SU-DHL-6 (cell line): ENCODE results near the gene GPR142.

Experiments
- H2AFZ ChIP-seq: fragments of 200-600 bp; sonication (generic); 2 replicates; pipeline ENCODE4 v1.6.1; 2014; ENCODE audit warnings: low read depth, mild to moderate bottlenecking, moderate library complexity, mixed read lengths, antibody characterized with exemption, low read length; ENCODE audit not compliant: severe bottlenecking
- H3F3A ChIP-seq: fragments of 200-600 bp; shearing (Covaris generic); 2 replicates; pipeline ENCODE4 v1.6.0; 2016; ENCODE audit warnings: antibody characterized with exemption, mild to moderate bottlenecking; ENCODE audit not compliant: insufficient read depth
- H3K27ac ChIP-seq: fragments of 200-600 bp; sonication (generic); 2 replicates; pipeline ENCODE4 v1.5.1; 2016; ENCODE audit warnings: low read depth, mild to moderate bottlenecking, low read length, moderate library complexity, mixed read lengths
- H3K27me3 ChIP-seq: fragments of 200-600 bp; sonication (generic), shearing (Covaris generic); 2 replicates; pipeline ENCODE4 v1.6.0; 2014; ENCODE audit warnings: mild to moderate bottlenecking, low read length
- H3K36me3 ChIP-seq: fragments of 200-600 bp; sonication (generic); 2 replicates; pipeline ENCODE4 v1.6.1; 2014; ENCODE audit warnings: mild to moderate bottlenecking, low read length, mixed read lengths
- H3K4me2 ChIP-seq: fragments of 300-600, 200-600 bp; shearing (Covaris generic), sonication (generic); 2 replicates; pipeline ENCODE4 v1.6.0; 2014; ENCODE audit warnings: low read length, low read depth, mild to moderate bottlenecking; ENCODE audit not compliant: poor library complexity, severe bottlenecking
- H3K4me3 ChIP-seq: fragments of 200-600 bp; sonication (generic); 2 replicates; pipeline ENCODE4 v1.5.1; 2014; ENCODE audit warnings: antibody characterized with exemption, low read length, mild to moderate bottlenecking, mixed read lengths; ENCODE audit not compliant: insufficient read depth, poor library complexity, severe bottlenecking
- H3K79me2 ChIP-seq: fragments of 200-600 bp; sonication (generic); 2 replicates; pipeline ENCODE4 v1.6.1; 2014; ENCODE audit warnings: mild to moderate bottlenecking, low read length, moderate library complexity; ENCODE audit not compliant: insufficient read depth
- H3K9ac ChIP-seq: fragments of 200-600 bp; sonication (generic); 2 replicates; pipeline ENCODE4 v1.7.0; 2014; ENCODE audit warnings: mild to moderate bottlenecking, low read length
- H3K9me2 ChIP-seq: fragments of 200-600 bp; sonication (generic); replicated peaks from 2 replicates; pipeline ENCODE4 v1.6.1; 2014; ENCODE audit warnings: low read length; ENCODE audit not compliant: insufficient read depth
- H3K9me3 ChIP-seq: fragments of 200-600 bp; sonication (generic); 2 replicates; pipeline ENCODE4 v1.6.1; 2014; ENCODE audit warnings: low read length, mixed read lengths; ENCODE audit not compliant: insufficient read depth
- H4K20me1 ChIP-seq: fragments of 200-600 bp; sonication (generic); 2 replicates; pipeline ENCODE4 v1.6.1; 2014; ENCODE audit warnings: low read depth, mild to moderate bottlenecking, antibody characterized with exemption, low read length, moderate library complexity, mixed read lengths
- CTCF ChIP-seq: fragments of 200-600 bp; sonication (generic); IDR thresholded peaks from one replicate; pipeline ENCODE4 v1.5.1; 2017; ENCODE audit warnings: antibody characterized with exemption, mild to moderate bottlenecking, low read length, moderate library complexity; ENCODE audit not compliant: insufficient read depth, poor library complexity, severe bottlenecking
- EZH2phosphoT487 ChIP-seq: fragments of 200-600 bp; sonication (generic), shearing (Covaris generic); conservative IDR thresholded peaks from 2 replicates; pipeline ENCODE4 v1.6.1; 2018; ENCODE audit warnings: mild to moderate bottlenecking, antibody characterized with exemption, low read length, moderate library complexity, mixed read lengths

Gene GPR142

GRCh38 chr17:74354123-74354522 lies 13.2 kb upstream of the GPR142 start:
- TF ChIP-seq CTCF (peak; percentile 84), EZH2phosphoT487 (no peak)
- Histone ChIP-seq H3K4me3 (no peak overlapping the region), H3K9ac (no peak overlapping the region), H2AFZ (no peak overlapping the region), H3K27me3 (no peaks in the 10 kb centered on the region), H3K9me2 (no peaks in the 10 kb centered on the region), H3K27ac (no peak overlapping the region), H3K79me2 (no peaks in the 10 kb centered on the region), H4K20me1 (no peaks in the 10 kb centered on the region), H3K36me3 (no peaks in the 10 kb centered on the region), H3K4me2 (no peak overlapping the region), H3F3A (no peaks in the 10 kb centered on the region), H3K9me3 (no peaks in the 10 kb centered on the region)

GRCh38 chr17:74354561-74354960 lies 12.7 kb upstream of the GPR142 start:
- no peaks in the 10 kb centered on the region for H3K79me2 ChIP-seq
- TF ChIP-seq CTCF (no peak), EZH2phosphoT487 (no peak)

GRCh38 chr17:74355065-74355464 lies 12.2 kb upstream of the GPR142 start:
- no peaks in the 10 kb centered on the region for H3K79me2 ChIP-seq
- H3K4me3 ChIP-seq, result no peak overlapping the region
- no peaks in the 10 kb centered on the region for H4K20me1 ChIP-seq
- no peak overlapping the region for H2AFZ ChIP-seq
- H3K27ac ChIP-seq, result no peak overlapping the region
- H3K9ac ChIP-seq, result no peak overlapping the region
- H3K27me3 ChIP-seq, result no peaks in the 10 kb centered on the region
- H3K9me3 ChIP-seq, result no peaks in the 10 kb centered on the region
- TF ChIP-seq EZH2phosphoT487 (no peak), CTCF (no peak)
- H3K4me2 ChIP-seq, result no peak overlapping the region
- no peaks in the 10 kb centered on the region for H3F3A ChIP-seq
- H3K9me2 ChIP-seq, result no peaks in the 10 kb centered on the region
- H3K36me3 ChIP-seq, result no peaks in the 10 kb centered on the region

More at GRCh38 chr17:74354561-74354960, 12.7 kb upstream of the GPR142 start:
- Histone ChIP-seq H3K9me3 (no peaks in the 10 kb centered on the region), H3K9me2 (no peaks in the 10 kb centered on the region), H3K36me3 (no peaks in the 10 kb centered on the region), H4K20me1 (no peaks in the 10 kb centered on the region), H3K27me3 (no peaks in the 10 kb centered on the region), H3K4me3 (no peak overlapping the region), H3F3A (no peaks in the 10 kb centered on the region), H3K27ac (no peak overlapping the region), H3K9ac (no peak overlapping the region), H3K4me2 (no peak overlapping the region), H2AFZ (no peak overlapping the region)
